HCEC 1CT (cell line): Measurements from ENCODE around the gene COX8C.
"Not testable (repeated sequence)": the region's sequence is repeated elsewhere in the genome, so short reads cannot be mapped to it uniquely, and the experiment has no call there.

Experiments
- DNase-seq: peaks from one replicate; pipeline ENCODE4 v3.0.0-alpha.2; 2017

The COX8C gene

GRCh38 chr14:93375673-93376156, 28.7 kb downstream of the COX8C start:
- DNase-seq: no peak

- DNase-seq: no peak
These were observed 32.8 kb downstream of the COX8C start for GRCh38 chr14:93379831-93380230.

GRCh38 chr14:93381644-93382043, 34.7 kb downstream of the COX8C start:
- no peak for DNase-seq

- DNase-seq: not testable (repeated sequence)
These were observed 37.3 kb downstream of the COX8C start for GRCh38 chr14:93384256-93384655.

GRCh38 chr14:93395231-93395630, 48.2 kb downstream of the COX8C start:
- DNase-seq: no peak

- DNase-seq: no peak
These were observed 49.5 kb downstream of the COX8C start for GRCh38 chr14:93396456-93396855.
